Erythroblast (primary cell): Measurements from ENCODE around the gene IMP4.

Experiments used
- GATA1 ChIP-seq: IDR thresholded peaks from 2 replicates; pipeline ENCODE4 v1.6.1; 2011; ENCODE audit warnings: low read depth, mild to moderate bottlenecking, control low read depth, low read length, moderate library complexity
- POLR2A ChIP-seq: IDR thresholded peaks from 2 replicates; pipeline ENCODE4 v1.6.1; 2011; ENCODE audit warnings: mild to moderate bottlenecking, low read length

DNA sequence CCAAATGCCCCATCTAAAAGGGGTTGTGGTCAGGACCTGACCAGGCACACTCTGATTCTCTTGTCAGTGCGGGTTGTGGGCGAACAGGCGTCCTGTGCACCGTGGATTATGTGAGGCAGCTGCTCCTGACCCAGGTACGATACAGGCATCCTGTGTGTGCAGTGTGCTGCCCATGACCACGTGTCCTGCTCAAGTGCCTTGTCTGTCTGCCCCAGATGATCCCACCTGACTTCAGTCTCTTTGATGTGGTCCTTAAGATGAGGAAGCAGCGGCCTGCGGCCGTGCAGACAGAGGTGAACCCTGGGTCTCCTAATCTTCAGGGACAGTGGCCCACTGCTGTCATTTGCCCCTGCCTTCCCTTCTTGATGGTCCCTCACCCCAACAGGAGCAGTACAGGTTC, 27.8 kb downstream of the IMP4 start:
- no peak for TF ChIP-seq POLR2A
- TF ChIP-seq GATA1, result no peak
